Urothelium cell line (cell line): ENCODE measurements around the gene GRPEL1.
A peak's percentile ranks its signal among the peaks of the same experiment; 100 is the strongest.
"Not testable (repeated sequence)": the region's sequence is repeated elsewhere in the genome, so short reads cannot be mapped to it uniquely, and the experiment has no call there.

ENCODE experiments used
- DNase-seq: peaks from one replicate; pipeline ENCODE4 v3.0.0; 2011; ENCODE audit warnings: low spot score, mixed read lengths
- FAIRE-seq: peaks from 2 replicates; lab custom pipeline; 2011; peaks lifted over from hg19 to GRCh38; lab: Jason Lieb, UNC

The GRPEL1 gene

GRCh38 chr4:7067452-7068278 lies at the start of gene GRPEL1:
Gene GRPEL1 (minus strand): TSS chr4:7068064. CDS start chr4:7068032, 32 bp downstream.
- peak; percentile 35 for FAIRE-seq

GRCh38 chr4:7116705-7117104 lies 48.8 kb upstream of the GRPEL1 start:
- DNase-seq = no peak
- no peak for FAIRE-seq

More at GRCh38 chr4:7067452-7068278, at the start of gene GRPEL1:
- DNase-seq = peak; percentile 94

GRCh38 chr4:7115557-7116340 lies 47.9 kb upstream of the GRPEL1 start:
- FAIRE-seq = no peak
- DNase-seq = no peak

- DNase-seq (no peak), FAIRE-seq (no peak)
Observed at GRCh38 chr4:7112656-7113055, 44.8 kb upstream of the GRPEL1 start.

GRCh38 chr4:7111441-7111840 lies 43.6 kb upstream of the GRPEL1 start:
- no peak for FAIRE-seq

GRCh38 chr4:7110546-7110945 lies 42.7 kb upstream of the GRPEL1 start:
- FAIRE-seq (no peak), DNase-seq (no peak)

More at GRCh38 chr4:7111441-7111840, 43.6 kb upstream of the GRPEL1 start:
- no peak for DNase-seq

GRCh38 chr4:7109169-7109568 lies 41.3 kb upstream of the GRPEL1 start:
- FAIRE-seq (no peak), DNase-seq (no peak)

- no peak for DNase-seq
- FAIRE-seq = no peak
Observed at GRCh38 chr4:7108660-7109059, 40.8 kb upstream of the GRPEL1 start.

GRCh38 chr4:7108046-7108625 lies 40.3 kb upstream of the GRPEL1 start:
- FAIRE-seq (no peak), DNase-seq (no peak)

- DNase-seq = no peak
- no peak for FAIRE-seq
Observed at GRCh38 chr4:7107166-7107905, 39.5 kb upstream of the GRPEL1 start.

GRCh38 chr4:7105276-7105675 lies 37.4 kb upstream of the GRPEL1 start:
- FAIRE-seq = no peak
- no peak for DNase-seq

- FAIRE-seq = no peak
- DNase-seq = no peak
Observed at GRCh38 chr4:7104366-7105031, 36.6 kb upstream of the GRPEL1 start.

GRCh38 chr4:7103607-7104365 lies 35.9 kb upstream of the GRPEL1 start:
- DNase-seq (peak; percentile 18), FAIRE-seq (no peak)

GRCh38 chr4:7103031-7103606 lies 35.3 kb upstream of the GRPEL1 start:
- FAIRE-seq (no peak), DNase-seq (peak; percentile 91)

GRCh38 chr4:7102516-7102909 lies 34.6 kb upstream of the GRPEL1 start:
- FAIRE-seq, DNase-seq: not testable (repeated sequence)

- no peak for FAIRE-seq
- DNase-seq = peak; percentile 80
Observed at GRCh38 chr4:7101692-7102515, 34.0 kb upstream of the GRPEL1 start.

- no peak for FAIRE-seq
- DNase-seq = no peak
Observed at GRCh38 chr4:7096236-7096635, 28.4 kb upstream of the GRPEL1 start.

- FAIRE-seq = no peak
- DNase-seq = no peak
Observed at GRCh38 chr4:7095611-7096155, 27.8 kb upstream of the GRPEL1 start.
